ENCODE data around the gene PLD6. TPM values are rescaled to one million over a fixed set of nuclear protein-coding genes. Genes with fewer than 3 reads are reported as not detected.
A peak's percentile ranks its signal among the peaks of the same experiment; 100 is the strongest.

The PLD6 gene
- total RNA-seq, 2 experiments from 2014 or later: 19.4 to 19.5 TPM

GRCh38 chr17:17214646-17215436 is 8.7 kb upstream of the PLD6 start:
- H3K4me1 Mint-ChIP-seq: no peaks in the 10 kb centered on the region
- H3K36me3 Mint-ChIP-seq: peaks cover 2% of the 10 kb centered on the region
- no peak overlapping the region for H3K27ac Mint-ChIP-seq
- no peaks in the 10 kb centered on the region for H3K27me3 Mint-ChIP-seq
- DNase-seq: no peak
- H3K4me3 Mint-ChIP-seq: no peak overlapping the region
- no peaks in the 10 kb centered on the region for H3K9me3 Mint-ChIP-seq

GRCh38 chr17:17213775-17214174 is 7.6 kb upstream of the PLD6 start:
- no peak for DNase-seq
- Mint-ChIP-seq H3K27me3 (no peaks in the 10 kb centered on the region), H3K27ac (no peak overlapping the region), H3K9me3 (no peaks in the 10 kb centered on the region), H3K4me3 (no peak overlapping the region), H3K36me3 (peaks cover 2% of the 10 kb centered on the region), H3K4me1 (no peaks in the 10 kb centered on the region)

- Mint-ChIP-seq H3K4me3 (no peak overlapping the region), H3K4me1 (peaks cover 22% of the 10 kb centered on the region), H3K36me3 (peaks cover 19% of the 10 kb centered on the region), H3K9me3 (no peaks in the 10 kb centered on the region), H3K27me3 (no peaks in the 10 kb centered on the region), H3K27ac (no peak overlapping the region)
- no peak for DNase-seq
Observed at GRCh38 chr17:17207998-17208397, 1.9 kb upstream of the PLD6 start.

GRCh38 chr17:17206913-17207335 is 791 bp upstream of the PLD6 start:
- peak overlapping the region; percentile 79 for H3K27ac Mint-ChIP-seq
- peaks cover 25% of the 10 kb centered on the region for H3K4me1 Mint-ChIP-seq
- no peak for DNase-seq
- H3K36me3 Mint-ChIP-seq: peaks cover 27% of the 10 kb centered on the region
- no peaks in the 10 kb centered on the region for H3K9me3 Mint-ChIP-seq
- H3K27me3 Mint-ChIP-seq: no peaks in the 10 kb centered on the region
- peak overlapping the region; percentile 45 for H3K4me3 Mint-ChIP-seq

- H3K9me3 Mint-ChIP-seq: no peaks in the 10 kb centered on the region
- H3K4me1 Mint-ChIP-seq: peaks cover 25% of the 10 kb centered on the region
- H3K4me3 Mint-ChIP-seq: peak overlapping the region; percentile 95
Observed at GRCh38 chr17:17205368-17206123, 587 bp downstream of the PLD6 start.

GRCh38 chr17:17204635-17205231 is 1.4 kb downstream of the PLD6 start:
- Mint-ChIP-seq H3K27me3 (no peaks in the 10 kb centered on the region), H3K4me3 (peak overlapping the region; percentile 95), H3K27ac (peak overlapping the region; percentile 98), H3K36me3 (peaks cover 31% of the 10 kb centered on the region), H3K4me1 (peaks cover 25% of the 10 kb centered on the region), H3K9me3 (no peaks in the 10 kb centered on the region)
- no peak for DNase-seq

More at GRCh38 chr17:17205368-17206123, 587 bp downstream of the PLD6 start:
- H3K36me3 Mint-ChIP-seq: peaks cover 29% of the 10 kb centered on the region
- H3K27ac Mint-ChIP-seq: peak overlapping the region; percentile 98
- H3K27me3 Mint-ChIP-seq: no peaks in the 10 kb centered on the region
- peak; percentile 83 for DNase-seq

- Mint-ChIP-seq H3K4me1 (peaks cover 25% of the 10 kb centered on the region), H3K9me3 (no peaks in the 10 kb centered on the region), H3K36me3 (peaks cover 31% of the 10 kb centered on the region), H3K4me3 (peak overlapping the region; percentile 95), H3K27ac (peak overlapping the region; percentile 98), H3K27me3 (no peaks in the 10 kb centered on the region)
- no peak for DNase-seq
Observed at GRCh38 chr17:17204041-17204591, 2.0 kb downstream of the PLD6 start.

GRCh38 chr17:17203173-17203730 is 2.9 kb downstream of the PLD6 start:
- peaks cover 31% of the 10 kb centered on the region for H3K36me3 Mint-ChIP-seq
- no peak overlapping the region for H3K27ac Mint-ChIP-seq
- no peaks in the 10 kb centered on the region for H3K27me3 Mint-ChIP-seq
- H3K4me1 Mint-ChIP-seq: peaks cover 27% of the 10 kb centered on the region
- no peaks in the 10 kb centered on the region for H3K9me3 Mint-ChIP-seq
- DNase-seq: no peak
- H3K4me3 Mint-ChIP-seq: peak overlapping the region; percentile 95

- Mint-ChIP-seq H3K9me3 (no peaks in the 10 kb centered on the region), H3K4me3 (no peak overlapping the region)
Observed at GRCh38 chr17:17201907-17202306, 4.2 kb downstream of the PLD6 start.

GRCh38 chr17:17201271-17201670 is 4.9 kb downstream of the PLD6 start:
- Mint-ChIP-seq H3K4me1 (peaks cover 22% of the 10 kb centered on the region), H3K27me3 (no peaks in the 10 kb centered on the region), H3K27ac (peak overlapping the region; percentile 31), H3K4me3 (no peak overlapping the region), H3K36me3 (peaks cover 33% of the 10 kb centered on the region), H3K9me3 (no peaks in the 10 kb centered on the region)
- no peak for DNase-seq

More at GRCh38 chr17:17201907-17202306, 4.2 kb downstream of the PLD6 start:
- Mint-ChIP-seq H3K27ac (no peak overlapping the region), H3K27me3 (no peaks in the 10 kb centered on the region), H3K36me3 (peaks cover 33% of the 10 kb centered on the region), H3K4me1 (peaks cover 27% of the 10 kb centered on the region)
- no peak for DNase-seq

GRCh38 chr17:17200831-17201230 is 5.3 kb downstream of the PLD6 start:
- no peak for DNase-seq
- Mint-ChIP-seq H3K27ac (peak overlapping the region; percentile 31), H3K4me3 (no peak overlapping the region), H3K9me3 (no peaks in the 10 kb centered on the region), H3K36me3 (peaks cover 33% of the 10 kb centered on the region), H3K27me3 (no peaks in the 10 kb centered on the region), H3K4me1 (peaks cover 22% of the 10 kb centered on the region)

- H3K9me3 Mint-ChIP-seq: no peaks in the 10 kb centered on the region
- no peak for DNase-seq
- H3K4me1 Mint-ChIP-seq: peaks cover 20% of the 10 kb centered on the region
- peaks cover 31% of the 10 kb centered on the region for H3K36me3 Mint-ChIP-seq
- no peak overlapping the region for H3K4me3 Mint-ChIP-seq
- H3K27ac Mint-ChIP-seq: no peak overlapping the region
- H3K27me3 Mint-ChIP-seq: no peaks in the 10 kb centered on the region
Observed at GRCh38 chr17:17200311-17200710, 5.8 kb downstream of the PLD6 start.

- no peak overlapping the region for H3K27ac Mint-ChIP-seq
Observed at GRCh38 chr17:17198281-17198680, 7.9 kb downstream of the PLD6 start.

GRCh38 chr17:17196776-17197175 is 9.4 kb downstream of the PLD6 start:
- no peaks in the 10 kb centered on the region for H3K9me3 Mint-ChIP-seq

More at GRCh38 chr17:17198281-17198680, 7.9 kb downstream of the PLD6 start:
- Mint-ChIP-seq H3K9me3 (no peaks in the 10 kb centered on the region), H3K4me3 (no peak overlapping the region), H3K27me3 (no peaks in the 10 kb centered on the region), H3K4me1 (peaks cover 5% of the 10 kb centered on the region), H3K36me3 (peaks cover 15% of the 10 kb centered on the region)
- no peak for DNase-seq

More at GRCh38 chr17:17196776-17197175, 9.4 kb downstream of the PLD6 start:
- Mint-ChIP-seq H3K27me3 (no peaks in the 10 kb centered on the region), H3K36me3 (peaks cover 6% of the 10 kb centered on the region), H3K4me3 (no peak overlapping the region), H3K27ac (no peak overlapping the region), H3K4me1 (peaks cover 4% of the 10 kb centered on the region)
- no peak for DNase-seq

Data from activated naive CD8-positive, alpha-beta T cell treated with anti-CD3 and anti-CD28 coated beads for 36 hours (primary cell).